ENCODE measurements around the gene PHACTR1. TPM values are rescaled to one million over a fixed set of nuclear protein-coding genes. Genes with fewer than 3 reads are reported as not detected.

Gene PHACTR1
- total RNA-seq, 1 donor from 2014 or later = 2.2 TPM

DNA sequence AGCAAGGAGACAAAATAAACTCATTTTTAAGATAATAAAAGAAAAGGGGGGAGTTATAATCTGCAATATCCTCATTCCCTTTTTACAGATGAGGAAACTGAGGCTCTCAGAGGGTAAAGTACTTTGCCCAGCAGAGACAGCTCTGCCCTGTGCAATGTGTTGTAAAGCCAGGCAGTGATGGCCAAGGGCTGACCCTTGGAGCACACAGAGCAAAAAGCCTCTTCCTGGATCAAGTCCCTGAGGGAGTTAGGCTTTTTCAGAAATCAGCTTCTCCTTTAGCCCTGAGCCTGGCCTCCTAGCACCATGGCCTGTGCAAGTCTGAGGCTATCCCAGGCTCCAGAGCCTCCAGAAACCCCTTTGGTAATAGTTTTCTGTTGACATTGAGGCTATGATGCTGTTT lies 234.8 kb downstream of the PHACTR1 start:
- no peaks in the 10 kb centered on the region for H3K27me3 ChIP-seq (ENCODE audit: control insufficient read depth, insufficient read depth, low read length)
- H3K36me3 ChIP-seq (ENCODE audit: control insufficient read depth, insufficient read depth, low read length) = no peaks in the 10 kb centered on the region
- TF ChIP-seq CTCF (IDR thresholded peaks at IDR 0.05; ENCODE audit: insufficient read depth, low read length, poor library complexity, severe bottlenecking) = no peak
- no peak overlapping the region for H3K4me3 ChIP-seq (ENCODE audit: low read depth, low read length)
- no peak for DNase-seq (ENCODE audit: low read depth)

GRCh38 chr6:12952318-12952717 lies 235.8 kb downstream of the PHACTR1 start:
- TF ChIP-seq CTCF (IDR thresholded peaks at IDR 0.05; ENCODE audit: insufficient read depth, low read length, poor library complexity, severe bottlenecking) = no peak
- H3K36me3 ChIP-seq (ENCODE audit: control insufficient read depth, insufficient read depth, low read length) = no peaks in the 10 kb centered on the region
- no peak for DNase-seq (ENCODE audit: low read depth)
- no peaks in the 10 kb centered on the region for H3K27me3 ChIP-seq (ENCODE audit: control insufficient read depth, insufficient read depth, low read length)
- H3K4me3 ChIP-seq (ENCODE audit: low read depth, low read length) = no peak overlapping the region

DNA sequence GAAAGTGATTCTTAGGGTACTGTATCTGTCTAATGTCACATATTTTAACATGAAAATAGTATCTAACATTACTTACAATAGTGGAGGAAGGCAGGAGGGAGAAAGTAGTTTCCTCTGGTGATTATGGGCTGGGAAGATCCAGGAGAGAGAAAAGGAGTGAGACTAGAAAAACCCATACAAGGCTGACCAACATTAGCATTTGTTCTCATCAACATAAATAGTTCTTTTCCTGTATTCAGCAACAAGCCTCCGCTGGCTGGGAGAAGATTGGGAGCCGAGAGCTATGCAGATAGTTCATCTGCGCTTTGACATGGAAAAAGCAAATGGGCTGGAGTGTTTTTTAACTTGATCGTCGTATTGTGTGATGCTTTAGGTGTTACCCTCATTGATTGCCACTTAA lies 239.4 kb downstream of the PHACTR1 start:
- DNase-seq (ENCODE audit: low read depth) = no peak
- Histone ChIP-seq H3K4me3 (ENCODE audit: low read depth, low read length) (no peak overlapping the region), H3K36me3 (ENCODE audit: control insufficient read depth, insufficient read depth, low read length) (no peaks in the 10 kb centered on the region), H3K27me3 (ENCODE audit: control insufficient read depth, insufficient read depth, low read length) (no peaks in the 10 kb centered on the region)
- TF ChIP-seq CTCF (IDR thresholded peaks at IDR 0.05; ENCODE audit: insufficient read depth, low read length, poor library complexity, severe bottlenecking) = no peak

DNA sequence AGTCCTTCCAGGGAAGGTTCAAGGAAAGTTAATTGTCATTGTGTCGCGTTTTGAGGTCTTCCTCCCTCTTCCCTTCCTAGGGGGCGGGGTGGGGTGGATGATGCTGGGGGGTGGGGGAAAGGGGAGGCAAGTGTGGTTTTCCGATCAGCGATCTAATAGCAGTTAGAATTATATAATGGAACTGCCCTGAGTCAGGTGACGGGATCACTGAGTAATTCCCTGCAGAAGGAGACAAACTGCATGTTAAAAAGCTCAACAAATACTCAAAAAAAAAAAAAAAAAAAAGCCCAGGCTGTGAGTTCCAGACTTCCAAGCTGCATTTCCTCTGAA lies 240.4 kb downstream of the PHACTR1 start:
- no peaks in the 10 kb centered on the region for H3K27me3 ChIP-seq (ENCODE audit: control insufficient read depth, insufficient read depth, low read length)
- peak; percentile 19 for DNase-seq (ENCODE audit: low read depth)
- TF ChIP-seq CTCF (IDR thresholded peaks at IDR 0.05; ENCODE audit: insufficient read depth, low read length, poor library complexity, severe bottlenecking) = no peak
- peak overlapping the region; percentile 62 for H3K4me3 ChIP-seq (ENCODE audit: low read depth, low read length)
- H3K36me3 ChIP-seq (ENCODE audit: control insufficient read depth, insufficient read depth, low read length) = no peaks in the 10 kb centered on the region

DNA sequence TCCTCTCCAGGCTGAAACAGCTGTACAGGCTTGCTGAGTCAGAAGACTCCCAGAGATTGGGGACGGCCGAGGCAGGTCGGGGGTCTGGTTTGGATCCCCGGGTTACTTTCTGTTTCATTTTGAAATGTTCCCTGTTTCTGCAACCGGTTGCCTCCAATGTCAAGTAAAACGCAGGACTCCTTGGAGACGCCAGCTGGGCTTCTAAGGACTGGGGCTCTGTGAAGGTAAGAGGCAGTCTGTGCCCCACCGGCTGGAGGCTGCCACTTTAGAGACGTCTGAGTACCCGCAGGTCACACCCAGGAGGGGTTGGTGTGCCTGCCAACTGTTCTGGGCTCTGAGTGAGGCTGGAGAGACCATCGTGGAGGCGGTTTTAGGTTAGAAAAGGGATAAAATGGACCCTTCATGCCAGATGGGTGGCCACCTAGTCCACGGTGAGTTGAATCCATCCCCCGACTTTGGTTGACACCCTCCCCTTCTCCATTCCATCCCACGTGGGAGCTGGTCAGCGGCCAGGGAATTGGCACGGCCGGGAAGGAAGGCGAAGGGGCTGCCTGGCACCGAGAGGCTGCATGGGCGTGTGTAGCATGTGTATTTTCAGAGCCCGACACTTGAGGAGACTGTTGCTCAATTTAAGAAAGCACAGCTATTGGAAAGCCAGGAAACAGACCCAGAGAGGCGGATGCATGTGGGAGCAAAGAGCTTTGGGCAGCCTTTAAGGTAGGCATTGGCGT lies 240.9 kb downstream of the PHACTR1 start:
- no peaks in the 10 kb centered on the region for H3K27me3 ChIP-seq (ENCODE audit: control insufficient read depth, insufficient read depth, low read length)

More for the DNA sequence above, 240.9 kb downstream of the PHACTR1 start:
- TF ChIP-seq CTCF (IDR thresholded peaks at IDR 0.05; ENCODE audit: insufficient read depth, low read length, poor library complexity, severe bottlenecking) = peak; percentile 9
- DNase-seq (ENCODE audit: low read depth) = peak; percentile 35
- no peaks in the 10 kb centered on the region for H3K36me3 ChIP-seq (ENCODE audit: control insufficient read depth, insufficient read depth, low read length)
- H3K4me3 ChIP-seq (ENCODE audit: low read depth, low read length) = peak overlapping the region; percentile 62
